ENCODE measurements around the gene FGFBP2.

The FGFBP2 gene

DNA sequence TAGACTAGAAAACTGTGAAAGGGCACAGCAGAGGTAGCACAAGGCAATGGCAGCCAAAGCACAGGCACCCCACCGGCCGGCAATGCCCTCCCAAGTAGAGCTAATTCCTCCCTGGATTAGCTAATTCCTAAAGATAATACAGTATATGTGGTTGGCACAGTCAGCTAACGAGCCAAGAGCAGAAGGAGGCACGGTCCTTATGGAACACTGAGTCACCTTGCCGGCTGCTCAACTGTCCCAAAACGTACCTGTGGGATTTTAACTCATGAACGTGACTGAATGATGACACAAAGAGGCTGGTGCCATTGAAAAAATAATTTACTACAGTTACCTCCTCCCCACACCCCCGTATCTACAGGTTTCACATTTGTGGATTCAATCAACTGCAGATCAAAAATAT is 15.3 kb downstream of the FGFBP2 start:
- no peak for DNase-seq (ENCODE audit: low spot score)
- in situ Hi-C loops (cut with MboI; ENCODE audit: low sequenced_read_pairs, unreplicated experiment), result loop anchor here (10.0 kb wide), 1 partner anchor 63 kb away; no protein-coding TSS in a partner anchor
- TF ChIP-seq, protein P1, sequence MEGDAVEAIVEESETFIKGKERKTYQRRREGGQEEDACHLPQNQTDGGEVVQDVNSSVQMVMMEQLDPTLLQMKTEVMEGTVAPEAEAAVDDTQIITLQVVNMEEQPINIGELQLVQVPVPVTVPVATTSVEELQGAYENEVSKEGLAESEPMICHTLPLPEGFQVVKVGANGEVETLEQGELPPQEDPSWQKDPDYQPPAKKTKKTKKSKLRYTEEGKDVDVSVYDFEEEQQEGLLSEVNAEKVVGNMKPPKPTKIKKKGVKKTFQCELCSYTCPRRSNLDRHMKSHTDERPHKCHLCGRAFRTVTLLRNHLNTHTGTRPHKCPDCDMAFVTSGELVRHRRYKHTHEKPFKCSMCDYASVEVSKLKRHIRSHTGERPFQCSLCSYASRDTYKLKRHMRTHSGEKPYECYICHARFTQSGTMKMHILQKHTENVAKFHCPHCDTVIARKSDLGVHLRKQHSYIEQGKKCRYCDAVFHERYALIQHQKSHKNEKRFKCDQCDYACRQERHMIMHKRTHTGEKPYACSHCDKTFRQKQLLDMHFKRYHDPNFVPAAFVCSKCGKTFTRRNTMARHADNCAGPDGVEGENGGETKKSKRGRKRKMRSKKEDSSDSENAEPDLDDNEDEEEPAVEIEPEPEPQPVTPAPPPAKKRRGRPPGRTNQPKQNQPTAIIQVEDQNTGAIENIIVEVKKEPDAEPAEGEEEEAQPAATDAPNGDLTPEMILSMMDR (IDR thresholded peaks at IDR 0.05; ENCODE audit: borderline replicate concordance, control extremely low read depth, extremely low read depth, insufficient read depth, missing control alignments), result no peak

DNA sequence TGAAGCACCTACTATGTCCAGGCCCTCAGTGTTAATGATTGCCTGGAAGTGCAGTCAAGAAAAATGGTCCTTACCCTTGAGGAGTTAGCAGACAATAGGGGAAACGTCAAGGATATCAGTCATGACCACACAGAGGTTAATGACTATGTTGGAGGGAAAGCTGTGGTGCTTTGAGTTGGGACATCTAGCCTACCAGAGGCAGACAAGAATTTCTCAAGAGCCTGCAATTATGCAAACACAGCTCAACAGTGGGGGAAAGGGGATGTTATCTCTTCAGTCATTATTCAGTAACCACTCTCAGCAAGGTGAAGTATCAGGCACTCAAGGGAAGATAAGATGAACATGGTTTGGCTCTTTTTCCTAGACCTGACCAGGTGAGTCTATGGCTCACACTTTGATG is 17.5 kb downstream of the FGFBP2 start:
- TF ChIP-seq, protein P1 (IDR thresholded peaks at IDR 0.05; ENCODE audit: borderline replicate concordance, control extremely low read depth, extremely low read depth, insufficient read depth, missing control alignments), result no peak
- DNase-seq (ENCODE audit: low spot score), result no peak
- in situ Hi-C loops (cut with MboI; ENCODE audit: low sequenced_read_pairs, unreplicated experiment), result loop anchor here (10.0 kb wide), 1 partner anchor 61 kb away; no protein-coding TSS in a partner anchor

DNA sequence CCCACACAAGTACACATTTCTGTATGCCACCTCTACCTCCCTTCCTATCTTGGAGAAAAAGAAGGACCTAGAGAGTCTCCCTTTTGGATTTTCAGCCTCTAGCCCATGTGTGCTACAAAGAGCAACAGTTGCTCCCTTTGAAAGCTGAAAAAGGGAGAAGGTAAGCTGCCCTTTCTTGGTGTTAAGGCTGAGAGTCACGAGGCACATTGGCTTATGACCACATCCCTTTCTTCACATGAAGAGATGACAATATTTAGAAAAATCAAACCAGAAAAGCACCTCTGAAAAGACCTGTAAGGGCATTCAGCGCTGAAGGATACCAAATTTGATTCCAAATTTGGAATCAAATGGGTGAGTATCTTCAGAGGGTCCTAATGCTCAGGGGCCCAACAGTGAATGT is 18.1 kb downstream of the FGFBP2 start:
- in situ Hi-C loops (cut with MboI; ENCODE audit: low sequenced_read_pairs, unreplicated experiment), result loop anchor here (10.0 kb wide), 1 partner anchor 60 kb away; no protein-coding TSS in a partner anchor
- DNase-seq (ENCODE audit: low spot score), result no peak
- TF ChIP-seq, protein P1 (IDR thresholded peaks at IDR 0.05; ENCODE audit: borderline replicate concordance, control extremely low read depth, extremely low read depth, insufficient read depth, missing control alignments), result no peak

DNA sequence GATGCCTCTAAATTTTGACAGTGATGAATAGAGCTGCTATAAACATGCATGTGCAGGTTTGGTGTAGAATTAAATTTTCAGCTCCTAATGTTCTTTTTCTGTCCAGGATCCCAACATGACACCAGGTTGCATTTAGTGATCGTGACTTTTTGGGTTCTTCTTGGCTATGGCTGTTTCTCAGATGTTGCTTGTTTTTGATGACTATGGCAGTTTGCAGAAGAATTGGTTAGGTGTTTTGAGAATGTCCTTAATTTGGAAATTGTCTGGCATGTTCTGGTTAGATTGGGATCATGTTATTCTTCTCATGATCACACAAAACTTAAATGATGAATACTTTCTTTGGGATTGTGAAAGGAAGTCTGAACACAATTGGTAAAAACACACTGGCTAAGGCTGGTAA is 20.7 kb downstream of the FGFBP2 start:
- no peak for DNase-seq (ENCODE audit: low spot score)
- in situ Hi-C loops (cut with MboI; ENCODE audit: low sequenced_read_pairs, unreplicated experiment), result loop anchor here (10.0 kb wide), 1 partner anchor 57 kb away; no protein-coding TSS in a partner anchor
- TF ChIP-seq, protein P1 (IDR thresholded peaks at IDR 0.05; ENCODE audit: borderline replicate concordance, control extremely low read depth, extremely low read depth, insufficient read depth, missing control alignments), result no peak

DNA sequence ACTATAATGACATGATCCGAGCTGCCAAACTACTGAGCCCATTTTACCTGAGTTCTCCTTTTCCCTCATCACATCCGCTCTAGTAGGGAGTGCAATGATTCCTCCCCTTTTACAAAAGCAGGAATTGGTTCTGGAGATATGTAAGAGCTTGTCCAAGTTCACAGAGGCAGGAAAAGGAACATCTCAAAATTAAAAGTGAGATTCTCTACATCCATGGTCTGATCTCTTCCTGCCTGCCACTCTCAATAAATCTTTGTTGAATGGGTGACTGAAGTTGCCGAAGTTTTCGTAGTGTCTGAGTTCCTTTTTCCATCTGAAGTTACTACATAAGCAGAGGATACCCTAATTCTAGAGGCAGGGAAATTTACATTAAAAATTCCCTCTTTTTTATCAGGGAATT is 24.3 kb downstream of the FGFBP2 start, which contains the start of gene FGFBP1:
Gene FGFBP1 (minus strand): TSS at position 101 of the 400 bp plus-strand sequence. CDS start 2,108 bp downstream, outside the sequence.
- in situ Hi-C loops (cut with MboI; ENCODE audit: low sequenced_read_pairs, unreplicated experiment), result no loop called here
- TF ChIP-seq, protein P1 (IDR thresholded peaks at IDR 0.05; ENCODE audit: borderline replicate concordance, control extremely low read depth, extremely low read depth, insufficient read depth, missing control alignments), result no peak
- no peak for DNase-seq (ENCODE audit: low spot score)

DNA sequence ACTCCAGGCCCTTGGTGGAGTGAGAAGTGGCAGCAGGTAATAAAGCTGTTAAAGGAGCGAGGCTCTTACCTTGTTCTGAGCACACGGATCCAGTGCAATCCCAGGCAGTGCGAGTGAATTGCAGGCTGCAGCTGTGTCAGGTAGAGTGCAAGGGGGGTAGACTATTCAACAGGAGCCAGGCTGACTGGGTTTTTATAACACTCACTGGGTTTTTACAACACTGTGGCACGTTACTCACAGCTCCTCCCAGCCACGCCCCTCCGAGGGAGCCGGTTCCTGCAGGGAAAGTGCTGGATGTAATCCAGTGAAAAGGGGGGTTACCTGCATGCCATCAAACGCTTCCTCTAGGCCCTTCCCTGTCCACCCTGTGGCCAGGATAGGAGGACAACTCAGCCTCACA is 24.8 kb downstream of the FGFBP2 start:
- no peak for DNase-seq (ENCODE audit: low spot score)
- TF ChIP-seq, protein P1 (IDR thresholded peaks at IDR 0.05; ENCODE audit: borderline replicate concordance, control extremely low read depth, extremely low read depth, insufficient read depth, missing control alignments), result no peak
- in situ Hi-C loops (cut with MboI; ENCODE audit: low sequenced_read_pairs, unreplicated experiment), result no loop called here

Data from GM13976 (cell line).